ENCODE results near the gene STC2.

- TF ChIP-seq CTCF (IDR thresholded peaks at IDR 0.05) (no peak), POLR2A (IDR thresholded peaks at IDR 0.05) (no peak)
These were observed 29.8 kb downstream of the STC2 start for GRCh38 chr5:173298213-173298926.
